Inferior parietal cortex (tissue), 1 donor: Measurements from ENCODE around the gene SIL1.

Experiments
- DNase-seq: peaks from one replicate; pipeline ENCODE4 v3.0.0-alpha.2; 2016; ENCODE audit errors: extremely low spot score

Gene SIL1

GRCh38 chr5:138943599-138944173, 254.5 kb downstream of the SIL1 start:
- no peak for DNase-seq

- DNase-seq, result no peak
Observed at GRCh38 chr5:138942861-138943260, 255.3 kb downstream of the SIL1 start.

GRCh38 chr5:138942066-138942465, 256.1 kb downstream of the SIL1 start:
- DNase-seq, result no peak

GRCh38 chr5:138938526-138938925, 259.6 kb downstream of the SIL1 start:
- DNase-seq, result no peak

GRCh38 chr5:138937392-138938387, 260.5 kb downstream of the SIL1 start:
- DNase-seq, result no peak

- DNase-seq, result no peak
Observed at GRCh38 chr5:138936968-138937345, 261.2 kb downstream of the SIL1 start.

GRCh38 chr5:138936225-138936967, 261.8 kb downstream of the SIL1 start:
- no peak for DNase-seq

- no peak for DNase-seq
Observed at GRCh38 chr5:138935466-138935865, 262.7 kb downstream of the SIL1 start.

- DNase-seq, result no peak
Observed at GRCh38 chr5:138934971-138935370, 263.2 kb downstream of the SIL1 start.

GRCh38 chr5:138933522-138934290, 264.5 kb downstream of the SIL1 start:
- DNase-seq, result no peak

GRCh38 chr5:138932171-138932810, 265.9 kb downstream of the SIL1 start:
- DNase-seq, result no peak

- DNase-seq, result no peak
Observed at GRCh38 chr5:138930371-138931097, 267.6 kb downstream of the SIL1 start.

- DNase-seq, result no peak
Observed at GRCh38 chr5:138929571-138929955, 268.6 kb downstream of the SIL1 start.

- peak; percentile 73 for DNase-seq
Observed at GRCh38 chr5:138927979-138928378, 270.2 kb downstream of the SIL1 start.

GRCh38 chr5:138927544-138927943, 270.6 kb downstream of the SIL1 start:
- DNase-seq, result no peak

GRCh38 chr5:138926688-138927448, 271.3 kb downstream of the SIL1 start:
- DNase-seq, result no peak

GRCh38 chr5:138926257-138926656, 271.9 kb downstream of the SIL1 start:
- no peak for DNase-seq

GRCh38 chr5:138925090-138925635, 273.0 kb downstream of the SIL1 start:
- no peak for DNase-seq

- no peak for DNase-seq
Observed at GRCh38 chr5:138922494-138922893, 275.7 kb downstream of the SIL1 start.
